Measurements from ENCODE around the gene NR2F1-AS1.
A peak's percentile ranks its signal among the peaks of the same experiment; 100 is the strongest.

The NR2F1-AS1 gene

DNA sequence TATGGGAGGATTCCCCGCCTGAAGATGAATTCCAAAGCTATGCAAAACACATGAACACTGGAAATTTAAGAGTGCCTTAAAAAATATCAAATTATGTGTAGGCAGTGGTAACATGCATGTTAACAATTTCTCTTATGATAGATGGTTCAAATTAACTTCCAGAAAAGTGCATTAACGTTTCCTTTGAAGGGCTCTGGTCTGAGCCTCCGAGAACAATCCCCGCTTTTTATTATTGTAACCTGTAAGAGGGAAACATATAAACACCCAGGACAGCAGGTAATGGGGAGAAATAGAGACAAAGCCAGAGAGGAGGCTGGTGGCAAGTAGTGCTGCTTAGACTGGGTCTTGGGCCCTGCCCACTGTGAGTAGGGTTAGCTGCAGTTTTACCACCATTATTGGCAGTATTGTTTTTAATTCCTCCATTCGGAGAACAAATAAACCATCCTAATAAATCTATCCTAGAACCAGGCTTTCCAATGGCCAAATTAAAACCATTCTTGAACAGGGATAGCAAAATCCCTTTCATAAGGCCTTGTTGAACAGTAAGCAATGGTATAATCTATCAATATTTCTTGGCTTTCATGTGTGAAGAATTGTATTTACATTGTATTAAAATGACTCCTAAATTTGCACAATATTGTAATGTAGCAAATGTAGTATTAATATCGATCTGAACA is 8.3 kb upstream of the NR2F1-AS1 start:
- no peak for DNase-seq

DNA sequence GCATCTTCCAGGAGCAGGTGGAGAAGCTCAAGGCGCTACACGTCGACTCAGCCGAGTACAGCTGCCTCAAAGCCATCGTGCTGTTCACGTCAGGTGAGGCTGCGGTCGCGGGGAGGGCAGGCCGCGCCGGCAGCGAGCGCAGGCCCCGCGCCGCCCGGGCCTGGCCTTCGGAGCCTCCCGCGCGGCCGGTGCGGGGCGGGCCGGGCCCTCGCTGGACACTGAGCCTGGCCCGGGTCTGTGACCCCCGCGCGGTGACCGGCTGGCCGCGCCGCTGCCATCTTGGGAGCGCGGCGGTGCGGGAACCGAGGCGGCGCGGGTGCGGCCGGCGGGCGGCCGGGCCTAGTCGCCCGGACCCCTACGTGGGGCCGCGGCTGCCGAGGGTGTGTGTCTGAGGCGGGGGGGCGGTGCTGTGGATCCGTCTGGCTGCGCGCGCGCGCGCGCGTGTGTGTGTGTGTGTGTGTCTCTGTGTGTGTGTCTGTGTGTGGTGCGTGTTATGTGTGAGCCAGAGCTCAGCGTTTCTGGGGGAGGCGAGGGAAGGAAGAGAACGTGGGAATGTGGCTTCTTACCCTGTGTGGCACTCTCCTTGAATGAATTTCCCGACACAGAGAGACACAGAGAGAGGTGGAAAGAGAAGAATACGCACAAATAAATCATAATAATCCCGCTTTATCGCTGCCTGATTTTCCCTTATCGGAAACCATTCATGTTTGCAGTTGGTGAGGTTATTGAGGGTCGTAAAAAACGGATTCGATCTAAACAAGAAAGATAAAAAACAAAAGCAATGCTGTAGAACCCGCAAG is 7.5 kb upstream of the NR2F1-AS1 start:
- DNase-seq = no peak

DNA sequence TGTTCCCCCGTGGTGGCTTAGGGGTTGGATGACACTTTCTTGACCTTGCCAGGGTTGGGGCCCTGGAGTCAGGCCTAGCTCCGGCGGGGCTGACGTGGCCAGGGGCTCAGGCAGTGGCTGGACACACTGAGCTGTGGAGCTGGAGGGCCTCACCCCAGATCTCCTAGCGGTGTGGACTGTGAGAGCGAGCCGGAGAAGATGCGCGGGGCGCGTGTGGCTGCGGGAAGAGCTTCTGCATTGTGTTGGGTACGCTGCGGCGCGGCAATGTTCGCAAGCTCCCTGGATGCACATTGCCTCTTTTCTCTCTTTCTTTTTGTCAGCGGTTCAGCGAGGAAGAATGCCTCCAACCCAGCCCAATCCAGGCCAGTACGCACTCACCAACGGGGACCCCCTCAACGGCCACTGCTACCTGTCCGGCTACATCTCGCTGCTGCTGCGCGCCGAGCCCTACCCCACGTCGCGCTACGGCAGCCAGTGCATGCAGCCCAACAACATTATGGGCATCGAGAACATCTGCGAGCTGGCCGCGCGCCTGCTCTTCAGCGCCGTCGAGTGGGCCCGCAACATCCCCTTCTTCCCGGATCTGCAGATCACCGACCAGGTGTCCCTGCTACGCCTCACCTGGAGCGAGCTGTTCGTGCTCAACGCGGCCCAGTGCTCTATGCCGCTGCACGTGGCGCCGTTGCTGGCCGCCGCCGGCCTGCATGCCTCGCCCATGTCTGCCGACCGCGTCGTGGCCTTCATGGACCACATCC is 6.8 kb upstream of the NR2F1-AS1 start:
- DNase-seq = no peak

DNA sequence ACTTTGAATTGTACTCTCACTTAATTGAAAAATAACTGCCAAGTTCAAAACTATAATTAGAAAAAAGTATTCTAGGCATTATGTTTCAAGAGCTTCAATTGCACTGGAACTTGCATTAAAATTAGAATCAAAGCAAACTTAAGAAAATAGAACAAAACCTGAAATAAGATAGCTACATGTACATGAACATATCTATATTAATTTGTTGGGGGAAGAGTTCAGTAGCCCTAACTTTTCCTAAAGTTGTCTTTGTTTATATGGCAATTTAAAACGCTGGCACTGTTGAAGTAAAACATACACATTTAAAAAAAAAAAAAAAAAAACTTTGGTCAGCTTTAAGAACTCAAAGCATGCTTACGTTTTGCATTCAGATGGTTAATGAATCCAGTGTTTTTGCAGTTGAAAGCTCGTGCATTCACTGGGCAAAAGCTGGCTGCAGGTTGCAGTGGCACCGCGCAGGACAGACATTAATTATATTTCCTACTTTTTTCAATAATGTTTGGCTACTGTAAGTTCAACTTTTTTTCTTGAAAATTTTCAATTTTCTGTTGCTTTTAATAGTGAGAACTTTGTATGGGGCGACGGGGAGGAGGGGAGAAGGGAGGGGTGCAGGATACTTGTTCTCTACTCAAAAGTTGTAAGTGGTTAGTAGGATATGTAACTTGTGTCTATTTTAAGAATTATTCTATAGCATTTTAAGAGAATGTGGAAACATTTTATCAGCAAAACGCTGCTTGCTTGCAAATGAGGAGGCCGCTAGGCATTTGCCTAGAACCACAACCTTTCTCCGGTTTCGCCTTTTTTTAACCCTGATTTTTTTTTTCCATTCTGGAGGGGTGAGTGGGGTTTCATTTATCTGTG is 5.9 kb upstream of the NR2F1-AS1 start:
- no peak for DNase-seq

DNA sequence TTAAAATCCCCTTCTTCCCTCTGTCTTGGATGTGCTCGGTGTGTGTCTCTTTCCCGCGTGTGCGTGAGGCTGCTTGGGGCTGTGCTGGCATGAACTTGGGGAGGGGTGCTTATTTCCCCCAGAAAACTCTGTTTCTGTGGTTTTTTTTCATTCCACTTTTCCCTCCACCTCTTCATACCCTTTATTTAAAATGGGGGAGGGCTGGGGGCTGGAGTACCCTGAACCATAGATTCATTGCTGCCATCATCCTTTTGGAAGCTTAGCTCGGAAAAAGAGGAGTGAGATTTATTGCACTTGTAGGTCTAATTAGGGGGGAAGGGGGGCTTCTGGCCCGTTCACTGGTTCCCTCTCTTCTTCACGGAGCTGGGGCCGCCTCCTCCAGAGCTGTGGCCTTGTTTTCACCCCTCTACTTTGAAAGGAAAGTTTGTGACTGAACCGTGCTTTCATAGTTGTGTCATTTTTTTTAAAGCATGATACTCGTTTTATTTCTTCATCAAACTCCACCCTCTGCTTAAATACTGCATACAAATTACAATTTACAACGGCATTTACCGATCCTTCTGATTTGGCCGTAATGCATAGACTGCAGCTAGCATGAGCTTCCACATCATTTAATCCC is 4.9 kb upstream of the NR2F1-AS1 start:
- no peak for DNase-seq

GRCh38 chr5:93585041-93585766 is 4.2 kb upstream of the NR2F1-AS1 start:
- no peak for DNase-seq

- DNase-seq = no peak
Observed at GRCh38 chr5:93584596-93585040, 3.6 kb upstream of the NR2F1-AS1 start.

- DNase-seq = peak; percentile 47
Observed at GRCh38 chr5:93583768-93584595, 3.0 kb upstream of the NR2F1-AS1 start.

- no peak for DNase-seq
Observed at GRCh38 chr5:93583439-93583767, 2.4 kb upstream of the NR2F1-AS1 start.

GRCh38 chr5:93582677-93583438 is 1.8 kb upstream of the NR2F1-AS1 start, which contains the start of gene NR2F1:
TSS of gene NR2F1 (plus strand) at chr5:93583222. CDS start at chr5:93585024, 1,802 bp downstream.
- DNase-seq = no peak

DNA sequence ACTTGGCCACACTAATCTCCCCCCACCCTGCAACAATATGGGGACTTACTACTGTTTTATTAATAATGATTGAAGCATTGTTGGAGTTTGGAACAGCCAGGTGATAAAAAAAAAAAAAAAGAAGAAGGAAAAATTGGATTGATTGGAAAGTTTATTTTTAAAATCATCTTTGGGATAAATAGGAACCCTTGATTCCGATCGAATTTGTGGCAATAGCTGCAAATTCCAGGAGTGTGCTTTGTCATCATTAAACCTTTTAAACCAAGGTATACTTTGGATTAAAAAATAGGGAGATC is 1.1 kb upstream of the NR2F1-AS1 start:
- no peak for DNase-seq

DNA sequence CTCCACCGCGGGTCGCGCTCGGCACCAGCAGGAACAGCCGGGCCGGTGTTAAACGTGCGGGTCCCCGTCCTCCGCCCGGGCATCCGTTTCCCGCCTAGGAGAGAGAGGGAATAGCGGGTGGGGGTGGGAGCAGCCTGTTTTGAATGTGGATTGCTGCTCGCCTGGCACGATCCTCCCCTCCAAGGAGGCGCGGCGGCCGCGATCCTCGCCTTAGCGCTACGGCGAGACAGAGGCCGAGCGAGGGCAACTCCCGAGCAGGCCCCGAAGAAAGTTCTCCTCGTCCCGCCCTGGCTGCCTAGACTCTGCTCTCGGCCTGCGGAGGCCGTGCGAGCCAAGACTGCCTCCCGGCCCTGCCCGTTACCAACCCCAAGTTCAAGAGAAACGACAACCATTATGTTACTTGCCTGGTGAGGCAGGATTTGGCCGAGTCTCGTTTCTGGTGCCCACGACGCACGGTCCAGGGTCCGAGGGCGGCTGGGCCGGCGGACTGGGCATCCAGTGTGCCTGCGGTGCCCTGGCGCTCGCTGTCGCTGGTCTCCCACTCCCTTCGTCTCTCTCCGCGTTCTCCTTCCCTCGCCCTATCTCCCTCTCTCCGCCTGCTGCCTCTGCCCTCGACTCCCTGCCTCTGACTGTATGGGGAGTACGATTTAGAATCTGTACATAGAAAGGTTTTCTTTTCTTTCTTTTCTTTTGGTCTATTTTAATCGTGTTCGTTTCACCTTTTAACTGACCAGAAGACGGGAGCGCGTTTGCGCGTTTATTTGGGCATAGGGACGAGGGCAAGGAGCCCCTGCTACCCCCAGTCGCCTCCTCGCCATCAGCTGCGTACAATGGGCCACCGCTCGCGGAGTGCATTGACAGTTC is 724 bp downstream of the NR2F1-AS1 start:
- DNase-seq = no peak

- DNase-seq = no peak
Observed at GRCh38 chr5:93579692-93580062, 1.3 kb downstream of the NR2F1-AS1 start.

DNA sequence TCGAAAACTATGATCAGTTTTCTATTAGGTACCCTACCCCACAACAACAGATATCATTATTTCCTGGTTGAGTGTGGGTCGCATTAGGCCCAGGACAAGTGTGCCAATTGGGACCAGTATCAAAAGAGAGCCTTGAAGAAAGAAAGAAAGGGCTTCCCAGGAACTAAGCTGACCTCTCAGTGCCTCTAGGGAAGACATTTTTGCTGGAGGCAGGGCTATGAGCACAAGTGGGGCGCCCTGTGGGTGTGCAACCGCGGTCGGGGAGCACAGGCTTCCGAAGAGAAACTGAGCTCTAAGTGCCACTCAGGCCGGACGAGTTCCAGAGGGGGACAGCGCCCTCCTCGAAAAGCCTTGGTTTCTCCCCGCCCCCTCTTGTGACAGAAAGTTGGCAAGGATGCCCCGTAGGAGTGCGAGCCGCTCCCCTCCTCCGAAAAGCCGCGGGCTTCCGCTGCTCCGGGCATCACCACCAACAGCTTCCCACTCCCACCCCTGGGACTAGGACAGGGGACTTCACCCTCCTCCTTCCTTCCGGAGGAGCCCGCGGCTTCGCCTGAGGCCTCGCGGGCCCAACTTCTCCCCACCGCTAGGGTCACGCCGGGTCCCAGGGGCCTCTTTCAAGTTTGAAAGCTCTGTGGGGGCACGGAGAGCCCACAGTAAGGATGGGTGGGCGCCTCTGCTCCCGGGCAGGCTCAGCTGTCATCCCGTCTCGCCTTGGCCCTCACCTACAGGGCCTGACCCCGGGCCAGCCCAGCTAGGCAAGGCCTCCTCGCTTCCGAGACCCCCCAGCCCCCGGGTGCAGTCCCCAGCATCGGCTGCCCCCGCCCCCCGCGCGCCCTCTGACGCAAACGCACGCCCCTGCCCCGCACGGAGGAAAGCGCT is 2.0 kb downstream of the NR2F1-AS1 start:
- no peak for DNase-seq

DNA sequence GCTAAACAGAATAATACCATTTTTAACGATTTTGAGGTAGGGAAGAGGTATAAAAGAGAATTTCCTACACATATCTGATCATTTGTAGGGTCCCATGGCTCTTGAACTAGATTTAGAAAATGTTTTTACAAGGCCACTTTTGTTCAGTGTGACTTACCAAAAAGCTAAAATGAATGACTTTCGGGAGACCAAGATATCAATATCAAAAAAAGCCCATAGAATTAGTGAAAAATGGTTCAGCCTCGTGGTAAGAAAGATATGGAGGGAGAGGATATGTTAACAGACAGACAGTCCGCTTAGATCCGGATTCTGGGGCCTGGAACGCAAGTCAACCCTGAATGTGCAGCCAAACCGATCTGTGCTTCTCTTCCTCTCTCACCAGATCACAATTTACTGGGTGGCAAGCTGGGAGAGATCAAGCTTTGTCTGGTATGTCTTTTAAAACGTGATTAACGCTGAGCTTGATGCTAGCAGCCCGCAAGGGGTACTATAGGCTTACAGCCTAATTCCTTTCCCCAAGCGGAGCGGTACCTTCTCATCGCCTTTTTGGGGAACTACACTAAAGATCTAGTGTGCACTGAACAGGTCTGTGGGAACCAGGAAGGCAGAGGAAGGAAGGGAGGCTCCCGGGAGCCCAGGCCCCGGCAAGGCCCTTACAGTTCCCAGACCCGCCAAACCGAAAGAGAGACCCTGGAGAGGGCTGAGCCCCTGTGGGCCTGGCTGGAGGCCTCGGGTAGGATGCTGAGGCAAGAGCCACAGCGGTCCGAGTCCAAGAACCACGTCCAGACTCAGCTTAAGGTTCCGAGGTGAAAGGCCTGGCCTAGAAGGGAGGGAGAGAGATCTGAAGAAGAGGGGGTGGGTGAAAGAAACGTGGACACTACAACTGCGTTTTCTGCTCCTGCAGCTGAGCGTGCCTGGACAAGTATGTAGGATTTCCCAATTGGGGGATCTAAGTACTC is 2.9 kb downstream of the NR2F1-AS1 start:
- no peak for DNase-seq

DNA sequence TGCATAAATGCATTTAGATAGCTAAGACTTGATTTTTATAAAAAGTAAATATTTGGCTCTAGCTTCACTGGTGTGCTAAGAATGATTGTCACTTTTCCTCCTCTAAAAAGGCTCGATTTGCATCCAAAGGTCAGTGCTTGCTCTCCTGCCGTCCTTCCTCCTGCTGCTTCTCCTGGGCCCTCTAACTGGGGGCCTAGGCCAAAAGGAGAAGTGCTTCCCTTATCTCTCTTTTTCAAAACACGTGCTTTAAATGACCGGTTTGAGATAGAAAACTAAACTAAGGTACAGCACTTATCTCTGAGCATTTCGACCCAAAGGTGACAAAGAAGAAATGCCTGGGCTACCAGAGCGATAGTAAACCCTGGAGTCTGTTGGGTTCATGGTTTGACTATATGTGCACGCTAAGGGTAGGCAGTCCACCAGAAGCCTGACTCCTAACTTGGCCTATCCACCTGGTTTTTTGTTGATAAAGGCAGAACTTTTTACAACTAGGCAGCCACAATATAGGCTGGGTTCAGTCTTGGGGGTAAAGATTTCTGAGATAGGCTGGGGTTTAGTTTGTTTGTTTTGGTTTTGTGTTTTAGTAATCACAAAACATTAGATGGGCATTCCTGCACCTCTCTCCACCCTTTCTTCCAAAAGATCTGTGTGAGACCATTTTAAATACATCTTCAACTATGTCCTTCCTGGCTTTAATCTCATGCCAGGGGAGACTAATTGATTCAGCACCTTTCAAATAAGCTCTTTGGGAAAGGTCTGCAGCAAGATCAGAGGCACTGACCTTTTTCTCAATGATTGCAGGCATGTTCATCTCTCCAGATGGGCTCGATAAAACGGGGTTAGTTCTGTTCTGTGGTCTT is 3.8 kb downstream of the NR2F1-AS1 start:
- no peak for DNase-seq

All from suppressor macrophage treated with lipopolysaccharide for 4 hours (primary cell).